Endothelial cell of umbilical vein (primary cell): Measurements from ENCODE around the gene CCDC197.

ENCODE experiments used
- EZH2 ChIP-seq: IDR thresholded peaks from 2 replicates; pipeline ENCODE4 v1.6.1; 2012; ENCODE audit warnings: borderline replicate concordance, low read depth, mild to moderate bottlenecking, moderate library complexity, low read length, inconsistent platforms; ENCODE audit not compliant: severe bottlenecking
- FOS ChIP-seq: IDR thresholded peaks from 2 replicates; pipeline ENCODE4 v1.6.1; 2011; ENCODE audit warnings: mild to moderate bottlenecking, low read length, moderate library complexity, borderline replicate concordance; ENCODE audit not compliant: insufficient read depth
- GATA2 ChIP-seq: IDR thresholded peaks from 2 replicates; pipeline ENCODE4 v1.7.0; 2011; ENCODE audit warnings: low read depth, mild to moderate bottlenecking, moderate library complexity, mixed read lengths, low read length; ENCODE audit not compliant: insufficient read length, insufficient read depth
- JUN ChIP-seq: IDR thresholded peaks from 2 replicates; pipeline ENCODE4 v1.6.1; 2011; ENCODE audit warnings: borderline replicate concordance, low read depth; ENCODE audit not compliant: insufficient read length, insufficient read depth
- MYC ChIP-seq: IDR thresholded peaks from one replicate; pipeline ENCODE4 v1.6.1; 2011; ENCODE audit warnings: mild to moderate bottlenecking, low read depth, low read length
- POLR2A ChIP-seq: IDR thresholded peaks from 2 replicates; pipeline ENCODE4 v1.6.1; 2012; ENCODE audit warnings: low read depth, mild to moderate bottlenecking, control low read depth, low read length
- POLR2AphosphoS5 ChIP-seq: IDR thresholded peaks from 2 replicates; pipeline ENCODE4 v1.6.1; 2012; ENCODE audit warnings: low read depth, mild to moderate bottlenecking, control low read depth, low read length, moderate library complexity; ENCODE audit not compliant: insufficient read depth
- TF ChIP-seq, protein P1 (sequence below), 2 donors: IDR thresholded peaks; 1 replicate in 1 of 2; 2 replicates in 1 of 2; pipeline ENCODE4 v1.5.1; 2011; ENCODE audit warnings: low read length in 2 of 2, mild to moderate bottlenecking in 2 of 2, moderate library complexity in 2 of 2, control low read depth in 1 of 2, inconsistent platforms in 1 of 2, low read depth in 1 of 2; ENCODE audit not compliant: insufficient read depth in 1 of 2; ENCODE audit errors: extremely low read depth in 1 of 2
- TF ChIP-seq, protein P2 (sequence below): IDR thresholded peaks from 2 replicates; pipeline ENCODE4 v1.6.1; 2011; ENCODE audit not compliant: insufficient read depth, insufficient read length

DNA sequence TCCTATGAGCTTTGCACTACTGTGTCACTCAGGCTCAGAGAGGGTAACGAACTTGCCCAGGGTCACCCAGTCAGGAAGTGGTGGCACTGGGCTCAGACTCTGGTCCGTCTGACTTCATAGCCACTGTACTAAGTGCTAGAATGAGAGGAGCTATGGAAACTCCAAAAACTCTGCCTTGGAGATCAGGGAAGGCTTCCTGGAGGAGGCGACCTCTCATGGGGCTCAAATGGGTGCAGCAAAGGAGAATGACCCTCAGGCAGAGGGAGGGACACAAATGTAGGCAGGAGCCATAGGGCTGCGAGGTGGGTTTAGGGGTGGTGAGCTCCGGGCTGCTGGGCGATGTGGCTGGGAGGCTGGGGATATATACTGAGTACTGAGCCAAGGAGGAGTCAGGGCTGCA is 3.2 kb downstream of the CCDC197 start:
- TF ChIP-seq, protein P1, sequence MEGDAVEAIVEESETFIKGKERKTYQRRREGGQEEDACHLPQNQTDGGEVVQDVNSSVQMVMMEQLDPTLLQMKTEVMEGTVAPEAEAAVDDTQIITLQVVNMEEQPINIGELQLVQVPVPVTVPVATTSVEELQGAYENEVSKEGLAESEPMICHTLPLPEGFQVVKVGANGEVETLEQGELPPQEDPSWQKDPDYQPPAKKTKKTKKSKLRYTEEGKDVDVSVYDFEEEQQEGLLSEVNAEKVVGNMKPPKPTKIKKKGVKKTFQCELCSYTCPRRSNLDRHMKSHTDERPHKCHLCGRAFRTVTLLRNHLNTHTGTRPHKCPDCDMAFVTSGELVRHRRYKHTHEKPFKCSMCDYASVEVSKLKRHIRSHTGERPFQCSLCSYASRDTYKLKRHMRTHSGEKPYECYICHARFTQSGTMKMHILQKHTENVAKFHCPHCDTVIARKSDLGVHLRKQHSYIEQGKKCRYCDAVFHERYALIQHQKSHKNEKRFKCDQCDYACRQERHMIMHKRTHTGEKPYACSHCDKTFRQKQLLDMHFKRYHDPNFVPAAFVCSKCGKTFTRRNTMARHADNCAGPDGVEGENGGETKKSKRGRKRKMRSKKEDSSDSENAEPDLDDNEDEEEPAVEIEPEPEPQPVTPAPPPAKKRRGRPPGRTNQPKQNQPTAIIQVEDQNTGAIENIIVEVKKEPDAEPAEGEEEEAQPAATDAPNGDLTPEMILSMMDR (IDR thresholded peaks at IDR 0.05; ENCODE audit: extremely low read depth in 1 of 2, insufficient read depth in 1 of 2, low read depth in 1 of 2, low read length in 2 of 2), result no peak
- TF ChIP-seq JUN (no peak), EZH2 (no peak), POLR2A (no peak), POLR2AphosphoS5 (no peak), MYC (no peak), FOS (no peak), GATA2 (no peak)
- TF ChIP-seq, protein P2, sequence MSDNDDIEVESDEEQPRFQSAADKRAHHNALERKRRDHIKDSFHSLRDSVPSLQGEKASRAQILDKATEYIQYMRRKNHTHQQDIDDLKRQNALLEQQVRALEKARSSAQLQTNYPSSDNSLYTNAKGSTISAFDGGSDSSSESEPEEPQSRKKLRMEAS, result no peak
